ENCODE measurements around the gene EMP2.

The EMP2 gene

GRCh38 chr16:10497132-10498101 lies 83.0 kb downstream of the EMP2 start:
- H3K36me3 ChIP-seq (ENCODE audit: control insufficient read depth in 1 of 2, insufficient read depth in 2 of 2, low read length in 2 of 2): no peaks in the 10 kb centered on the region
- H3K4me1 ChIP-seq (ENCODE audit: control insufficient read depth in 1 of 2, insufficient read depth in 2 of 2, low read length in 2 of 2): no peaks in the 10 kb centered on the region
- H3K27ac ChIP-seq (ENCODE audit: low read depth, low read length): no peak overlapping the region
- no peak overlapping the region for H3K9ac ChIP-seq (ENCODE audit: low read depth in 1 of 2, low read length in 2 of 2)
- H3K9me3 ChIP-seq (ENCODE audit: control insufficient read depth in 1 of 2, low read length in 2 of 2): peaks cover 9 to 10% of the 10 kb centered on the region in 2 donors
- no peaks in the 10 kb centered on the region for H3K27me3 ChIP-seq (ENCODE audit: control insufficient read depth in 1 of 2, insufficient read depth in 2 of 2, low read length in 2 of 2)
- no peak overlapping the region for H3K4me3 ChIP-seq (ENCODE audit: low read depth in 1 of 2, low read length in 2 of 2)

GRCh38 chr16:10495031-10495345 lies 85.4 kb downstream of the EMP2 start:
- Histone ChIP-seq H3K27ac (ENCODE audit: low read depth, low read length) (no peak overlapping the region), H3K9me3 (ENCODE audit: control insufficient read depth in 1 of 2, low read length in 2 of 2) (peaks cover 9 to 10% of the 10 kb centered on the region in 2 donors), H3K9ac (ENCODE audit: low read depth in 1 of 2, low read length in 2 of 2) (no peak overlapping the region), H3K4me1 (ENCODE audit: control insufficient read depth in 1 of 2, insufficient read depth in 2 of 2, low read length in 2 of 2) (no peaks in the 10 kb centered on the region), H3K36me3 (ENCODE audit: control insufficient read depth in 1 of 2, insufficient read depth in 2 of 2, low read length in 2 of 2) (no peaks in the 10 kb centered on the region), H3K4me3 (ENCODE audit: low read depth in 1 of 2, low read length in 2 of 2) (no peak overlapping the region), H3K27me3 (ENCODE audit: control insufficient read depth in 1 of 2, insufficient read depth in 2 of 2, low read length in 2 of 2) (no peaks in the 10 kb centered on the region)

GRCh38 chr16:10494343-10495030 lies 85.9 kb downstream of the EMP2 start:
- Histone ChIP-seq H3K9ac (ENCODE audit: low read depth in 1 of 2, low read length in 2 of 2) (no peak overlapping the region), H3K4me3 (ENCODE audit: low read depth in 1 of 2, low read length in 2 of 2) (no peak overlapping the region), H3K36me3 (ENCODE audit: control insufficient read depth in 1 of 2, insufficient read depth in 2 of 2, low read length in 2 of 2) (no peaks in the 10 kb centered on the region), H3K27me3 (ENCODE audit: control insufficient read depth in 1 of 2, insufficient read depth in 2 of 2, low read length in 2 of 2) (no peaks in the 10 kb centered on the region), H3K9me3 (ENCODE audit: control insufficient read depth in 1 of 2, low read length in 2 of 2) (peaks cover 9 to 10% of the 10 kb centered on the region in 2 donors), H3K4me1 (ENCODE audit: control insufficient read depth in 1 of 2, insufficient read depth in 2 of 2, low read length in 2 of 2) (no peaks in the 10 kb centered on the region), H3K27ac (ENCODE audit: low read depth, low read length) (no peak overlapping the region)

- H3K9me3 ChIP-seq (ENCODE audit: control insufficient read depth in 1 of 2, low read length in 2 of 2): peaks cover 9 to 10% of the 10 kb centered on the region in 2 donors
- no peak overlapping the region for H3K27ac ChIP-seq (ENCODE audit: low read depth, low read length)
- H3K27me3 ChIP-seq (ENCODE audit: control insufficient read depth in 1 of 2, insufficient read depth in 2 of 2, low read length in 2 of 2): no peaks in the 10 kb centered on the region
- no peak overlapping the region for H3K4me3 ChIP-seq (ENCODE audit: low read depth in 1 of 2, low read length in 2 of 2)
- no peaks in the 10 kb centered on the region for H3K36me3 ChIP-seq (ENCODE audit: control insufficient read depth in 1 of 2, insufficient read depth in 2 of 2, low read length in 2 of 2)
- H3K9ac ChIP-seq (ENCODE audit: low read depth in 1 of 2, low read length in 2 of 2): no peak overlapping the region
- no peaks in the 10 kb centered on the region for H3K4me1 ChIP-seq (ENCODE audit: control insufficient read depth in 1 of 2, insufficient read depth in 2 of 2, low read length in 2 of 2)
These were observed 87.1 kb downstream of the EMP2 start for GRCh38 chr16:10493276-10493675.

GRCh38 chr16:10490141-10490540 lies 90.3 kb downstream of the EMP2 start:
- Histone ChIP-seq H3K27ac (ENCODE audit: low read depth, low read length) (no peak overlapping the region), H3K9ac (ENCODE audit: low read depth in 1 of 2, low read length in 2 of 2) (no peak overlapping the region), H3K4me3 (ENCODE audit: low read depth in 1 of 2, low read length in 2 of 2) (no peak overlapping the region), H3K27me3 (ENCODE audit: control insufficient read depth in 1 of 2, insufficient read depth in 2 of 2, low read length in 2 of 2) (no peaks in the 10 kb centered on the region), H3K4me1 (ENCODE audit: control insufficient read depth in 1 of 2, insufficient read depth in 2 of 2, low read length in 2 of 2) (no peaks in the 10 kb centered on the region), H3K9me3 (ENCODE audit: control insufficient read depth in 1 of 2, low read length in 2 of 2) (peaks cover 19 to 21% of the 10 kb centered on the region in 2 donors), H3K36me3 (ENCODE audit: control insufficient read depth in 1 of 2, insufficient read depth in 2 of 2, low read length in 2 of 2) (peaks cover 0 to 5% of the 10 kb centered on the region in 2 donors)

- Histone ChIP-seq H3K4me3 (ENCODE audit: low read depth in 1 of 2, low read length in 2 of 2) (no peak overlapping the region), H3K36me3 (ENCODE audit: control insufficient read depth in 1 of 2, insufficient read depth in 2 of 2, low read length in 2 of 2) (peaks cover 0 to 14% of the 10 kb centered on the region in 2 donors), H3K27me3 (ENCODE audit: control insufficient read depth in 1 of 2, insufficient read depth in 2 of 2, low read length in 2 of 2) (no peaks in the 10 kb centered on the region), H3K9ac (ENCODE audit: low read depth in 1 of 2, low read length in 2 of 2) (no peak overlapping the region), H3K4me1 (ENCODE audit: control insufficient read depth in 1 of 2, insufficient read depth in 2 of 2, low read length in 2 of 2) (no peaks in the 10 kb centered on the region), H3K9me3 (ENCODE audit: control insufficient read depth in 1 of 2, low read length in 2 of 2) (peaks cover 13 to 15% of the 10 kb centered on the region in 2 donors), H3K27ac (ENCODE audit: low read depth, low read length) (no peak overlapping the region)
These were observed 94.6 kb downstream of the EMP2 start for GRCh38 chr16:10485698-10486382.

- H3K9ac ChIP-seq (ENCODE audit: low read depth in 1 of 2, low read length in 2 of 2): no peak overlapping the region
- H3K4me3 ChIP-seq (ENCODE audit: low read depth in 1 of 2, low read length in 2 of 2): no peak overlapping the region
- H3K27ac ChIP-seq (ENCODE audit: low read depth, low read length): no peak overlapping the region
- peaks cover 0 to 14% of the 10 kb centered on the region in 2 donors for H3K36me3 ChIP-seq (ENCODE audit: control insufficient read depth in 1 of 2, insufficient read depth in 2 of 2, low read length in 2 of 2)
- no peaks in the 10 kb centered on the region for H3K27me3 ChIP-seq (ENCODE audit: control insufficient read depth in 1 of 2, insufficient read depth in 2 of 2, low read length in 2 of 2)
- no peaks in the 10 kb centered on the region for H3K4me1 ChIP-seq (ENCODE audit: control insufficient read depth in 1 of 2, insufficient read depth in 2 of 2, low read length in 2 of 2)
- H3K9me3 ChIP-seq (ENCODE audit: control insufficient read depth in 1 of 2, low read length in 2 of 2): peaks cover 13 to 15% of the 10 kb centered on the region in 2 donors
These were observed 95.2 kb downstream of the EMP2 start for GRCh38 chr16:10485159-10485558.

GRCh38 chr16:10480151-10480550 lies 100.2 kb downstream of the EMP2 start:
- H3K27me3 ChIP-seq (ENCODE audit: control insufficient read depth in 1 of 2, insufficient read depth in 2 of 2, low read length in 2 of 2): no peaks in the 10 kb centered on the region
- no peak overlapping the region for H3K27ac ChIP-seq (ENCODE audit: low read depth, low read length)

More at GRCh38 chr16:10480151-10480550, 100.2 kb downstream of the EMP2 start:
- Histone ChIP-seq H3K36me3 (ENCODE audit: control insufficient read depth in 1 of 2, insufficient read depth in 2 of 2, low read length in 2 of 2) (peaks cover 0 to 12% of the 10 kb centered on the region in 2 donors), H3K9ac (ENCODE audit: low read depth in 1 of 2, low read length in 2 of 2) (no peak overlapping the region), H3K9me3 (ENCODE audit: control insufficient read depth in 1 of 2, low read length in 2 of 2) (no peaks in the 10 kb centered on the region), H3K4me3 (ENCODE audit: low read depth in 1 of 2, low read length in 2 of 2) (no peak overlapping the region), H3K4me1 (ENCODE audit: control insufficient read depth in 1 of 2, insufficient read depth in 2 of 2, low read length in 2 of 2) (no peaks in the 10 kb centered on the region)

All from duodenal mucosa (tissue), 2 donors.